Psoas muscle (tissue), 8 donors: ENCODE results near the gene WFDC5. TPM values are rescaled to one million over a fixed set of nuclear protein-coding genes. Genes with fewer than 3 reads are reported as not detected.
"Not testable (repeated sequence)": the region's sequence is repeated elsewhere in the genome, so short reads cannot be mapped to it uniquely, and the experiment has no call there.

ENCODE experiments used
- ATAC-seq, 4 donors: fragments of 200-7000 bp; cut with Tn5 transposase; one replicate each; pipeline ENCODE4 v1.9.1; 2020; ENCODE audit warnings: moderate library complexity in 3 of 4, mild to moderate bottlenecking in 2 of 4
- DNase-seq, 2 donors: peaks; one replicate each; pipeline ENCODE4 v3.0.0-alpha.2; 2020
- H3K27ac ChIP-seq: fragments of 200-600 bp; one replicate; pipeline ENCODE4 v1.8.0; 2022
- H3K27me3 ChIP-seq, 3 donors: fragments of 200-600 bp in 1 of 3; one replicate each; pipeline versions ENCODE4 v1.6.1 to v1.8.0; 2013 to 2022; ENCODE audit warnings: low read length in 2 of 3, mild to moderate bottlenecking in 2 of 3, moderate library complexity in 1 of 3; ENCODE audit not compliant: insufficient read depth in 3 of 3
- H3K36me3 ChIP-seq, 2 donors: fragments of 200-600 bp in 1 of 2; one replicate each; pipeline versions ENCODE4 v1.6.1 to v1.8.0; 2013 to 2022; ENCODE audit warnings: low read depth in 1 of 2, mild to moderate bottlenecking in 1 of 2, moderate library complexity in 1 of 2; ENCODE audit not compliant: insufficient read depth in 1 of 2
- H3K4me1 ChIP-seq: fragments of 200-600 bp; one replicate; pipeline ENCODE4 v1.8.0; 2022
- H3K4me3 ChIP-seq: fragments of 200-600 bp; one replicate; pipeline ENCODE4 v1.8.0; 2022; ENCODE audit warnings: mild to moderate bottlenecking
- H3K9me3 ChIP-seq: fragments of 200-600 bp; one replicate; pipeline ENCODE4 v1.8.0; 2022
- CTCF ChIP-seq: fragments of 200-600 bp; IDR thresholded peaks from one replicate; pipeline ENCODE4 v1.8.0; 2022; ENCODE audit warnings: antibody characterized with exemption
- WGBS, 3 donors: extraction: QIAGEN DNeasy Blood & Tissue Kit; methylation state at CpG; one replicate each; pipeline versions ENCODE4 v1.1.6 to v1.1.7; 2013; 5-methylcytosine and 5-hydroxymethylcytosine counted together
- intact Hi-C, 2 donors: fragments of 100-400 bp; cut with DNase I; formaldehyde crosslinking; loops; one replicate each; pipeline versions ENCODE4 v1.11.0 to v1.14.2; 2022
- long read RNA-seq, 2 donors: library from polyadenylated mRNA; unstranded; transcript quantifications; one replicate each; pipeline ENCODE4 v2.0.0, GENCODE V29; 2021
- polyA plus RNA-seq, 3 donors: library from polyadenylated mRNA; stranded (reverse); fragments of 200-250 nt; gene quantifications; one replicate each; pipeline ENCODE4 v1.2.3, GENCODE V29; 2013
- total RNA-seq, 4 donors: library from RNA; stranded (reverse); fragmentation: NEBNext Ultra II Directional in 2 of 4; extraction: Animal tissue kit (Norgen Biotek cat#: 25700) in 2 of 4; gene quantifications; one replicate each; pipeline versions ENCODE4 v1.2.1 to v1.2.4, GENCODE V29; 2021 to 2023
- donor health status: healthy with polysubstance abuse.
- donor health status: DM: no; HTN: no; CAD: no; lungs with moderate emphysema.
- donor health status: Bipolar disorder and iron deficiency.
- donor health status: healthy.
- donor health status: DM: yes; HTN: yes; CAD: no.
- donor health status: DM: no; HTN: no; CAD: no.
- donor health status: DM: no; HTN: no; CAD: no.
- donor health status: DM: yes; HTN: yes; CAD: no.

WFDC5 gene
- not detected for total RNA-seq
- polyA plus RNA-seq: not detected
- long read RNA-seq, donor 1: 0 reads
- long read RNA-seq, donor 2: 0 reads

- no peak for TF ChIP-seq CTCF
- ATAC-seq: no peak
- WGBS, 3 donors: 46 to 47% (median 47%) methylated on average over 16 of the region's 16 CpGs
Measured at GRCh38 chr20:45114465-45115385, at the start of gene WFDC5. Gene WFDC5 (minus strand): TSS chr20:45115174. CDS start chr20:45115083, 91 bp downstream.

GRCh38 chr20:45163083-45163803 is 48.3 kb upstream of the WFDC5 start:
- WGBS, 3 donors: 50 to 71% (median 63%) methylated on average over 1 of the region's 1 CpG
- no peak overlapping the region for H3K27ac ChIP-seq
- no peak for DNase-seq
- H3K27me3 ChIP-seq: peaks cover 0 to 4% (median 0%) of the 10 kb centered on the region in 3 donors
- H3K36me3 ChIP-seq: no peaks in the 10 kb centered on the region
- H3K9me3 ChIP-seq: peaks cover 7% of the 10 kb centered on the region
- ATAC-seq: no peak
- H3K4me3 ChIP-seq: no peak overlapping the region
- TF ChIP-seq CTCF: no peak
- intact Hi-C loops: no loop called here
- no peaks in the 10 kb centered on the region for H3K4me1 ChIP-seq

More at GRCh38 chr20:45114465-45115385, at the start of gene WFDC5:
- no peak for DNase-seq
- Histone ChIP-seq H3K36me3 (no peaks in the 10 kb centered on the region), H3K4me3 (no peak within 1 kb of the TSS), H3K27ac (no peak within 1 kb of the TSS), H3K9me3 (no peaks in the 10 kb centered on the region), H3K27me3 (peaks cover 0 to 22% (median 0%) of the 10 kb centered on the region in 3 donors), H3K4me1 (no peaks in the 10 kb centered on the region)
- intact Hi-C loops: no loop called here

GRCh38 chr20:45157962-45158361 is 43.0 kb upstream of the WFDC5 start:
- intact Hi-C loops: no loop called here
- H3K4me3 ChIP-seq: no peak overlapping the region
- peaks cover 7% of the 10 kb centered on the region for H3K9me3 ChIP-seq
- DNase-seq (no peak), ATAC-seq (no peak)
- H3K27ac ChIP-seq: no peak overlapping the region
- H3K27me3 ChIP-seq: no peaks in the 10 kb centered on the region
- 11 to 19% (median 12%) methylated on average over 1 of the region's 1 CpG for WGBS, 3 donors
- TF ChIP-seq CTCF: no peak
- no peaks in the 10 kb centered on the region for H3K4me1 ChIP-seq
- no peaks in the 10 kb centered on the region for H3K36me3 ChIP-seq

GRCh38 chr20:45156713-45157112 is 41.7 kb upstream of the WFDC5 start:
- intact Hi-C loops: no loop called here
- peaks cover 7% of the 10 kb centered on the region for H3K9me3 ChIP-seq
- H3K4me3 ChIP-seq: no peak overlapping the region
- no peak overlapping the region for H3K27ac ChIP-seq
- DNase-seq (no peak), ATAC-seq (no peak)
- no peaks in the 10 kb centered on the region for H3K4me1 ChIP-seq
- H3K36me3 ChIP-seq: no peaks in the 10 kb centered on the region
- WGBS, 3 donors: 51 to 53% (median 52%) methylated on average over 2 of the region's 2 CpGs
- H3K27me3 ChIP-seq: no peaks in the 10 kb centered on the region
- no peak for TF ChIP-seq CTCF

GRCh38 chr20:45154794-45155193 is 39.8 kb upstream of the WFDC5 start:
- intact Hi-C loops, H3K27ac ChIP-seq, H3K9me3 ChIP-seq, H3K4me3 ChIP-seq, ATAC-seq, H3K4me1 ChIP-seq, DNase-seq, H3K36me3 ChIP-seq, H3K27me3 ChIP-seq: not testable (repeated sequence)
- 82 to 83% (median 83%) methylated on average over 1 of the region's 1 CpG for WGBS, 3 donors
